ENCODE data around the gene FAF2. TPM values are rescaled to one million over a fixed set of nuclear protein-coding genes. Genes with fewer than 3 reads are reported as not detected.
"Not testable (repeated sequence)": the region's sequence is repeated elsewhere in the genome, so short reads cannot be mapped to it uniquely, and the experiment has no call there.

FAF2 gene
- total and polyA plus RNA-seq, 11 donors: 6.6 to 20.8 (median 13.6) TPM

DNA sequence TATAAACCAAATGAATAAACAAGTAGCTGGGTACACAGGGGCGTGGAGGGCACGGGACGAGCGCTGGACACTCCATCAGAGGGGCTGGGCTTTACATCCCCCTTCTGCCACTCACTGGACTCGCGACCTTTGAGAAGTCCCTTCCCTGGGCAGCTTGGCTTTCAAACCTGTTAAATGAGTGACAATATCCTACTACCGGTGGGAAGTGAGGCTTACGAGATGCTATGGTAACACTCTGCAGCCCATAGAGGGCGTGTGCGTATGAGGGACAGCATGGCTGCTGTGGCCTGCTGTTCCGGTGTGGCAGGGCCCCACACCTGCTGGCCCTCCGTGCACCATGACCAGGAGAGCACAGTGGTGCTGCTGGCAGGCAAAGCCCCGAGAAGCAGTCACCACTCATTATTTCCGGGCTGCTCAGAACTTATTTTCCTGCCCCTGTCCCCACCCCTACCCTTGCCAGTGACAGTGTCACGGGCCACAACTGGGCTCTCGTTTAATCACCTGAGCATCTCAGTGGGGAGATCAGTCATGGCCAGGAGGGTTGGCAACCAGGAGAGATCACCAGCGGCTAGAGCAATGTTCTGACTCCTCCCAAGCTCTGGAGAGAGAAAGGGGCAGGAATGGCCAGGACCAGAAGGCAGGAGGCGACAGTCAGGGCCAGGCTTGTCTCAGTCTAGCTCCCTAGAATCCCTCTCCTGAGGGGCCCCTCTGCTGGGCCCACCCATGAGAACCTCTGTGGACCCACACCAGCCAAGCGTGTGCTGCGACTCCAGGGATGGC is 42.3 kb upstream of the FAF2 start:
- peak in 2 of 5 donors; percentile 14 to 20 for DNase-seq
- Histone ChIP-seq H3K36me3 (peaks cover 0 to 69% (median 57%) of the 10 kb centered on the region in 9 donors), H3K27ac (no peak overlapping the region), H3K4me1 (peaks cover 0 to 56% (median 27%) of the 10 kb centered on the region in 12 donors), H3K27me3 (no peaks in the 10 kb centered on the region), H3K4me3 (no peak overlapping the region), H3K9me3 (no peaks in the 10 kb centered on the region)
- no peak for ATAC-seq
- TF ChIP-seq CTCF (IDR thresholded peaks at IDR 0.05): no peak
- no peak for TF ChIP-seq POLR2A (IDR thresholded peaks at IDR 0.05)
- intact Hi-C loops (cut with DNase I): no loop called here
- WGBS, 4 donors: 87 to 88% (median 87%) methylated on average over 19 to 20 of the region's 20 CpGs

DNA sequence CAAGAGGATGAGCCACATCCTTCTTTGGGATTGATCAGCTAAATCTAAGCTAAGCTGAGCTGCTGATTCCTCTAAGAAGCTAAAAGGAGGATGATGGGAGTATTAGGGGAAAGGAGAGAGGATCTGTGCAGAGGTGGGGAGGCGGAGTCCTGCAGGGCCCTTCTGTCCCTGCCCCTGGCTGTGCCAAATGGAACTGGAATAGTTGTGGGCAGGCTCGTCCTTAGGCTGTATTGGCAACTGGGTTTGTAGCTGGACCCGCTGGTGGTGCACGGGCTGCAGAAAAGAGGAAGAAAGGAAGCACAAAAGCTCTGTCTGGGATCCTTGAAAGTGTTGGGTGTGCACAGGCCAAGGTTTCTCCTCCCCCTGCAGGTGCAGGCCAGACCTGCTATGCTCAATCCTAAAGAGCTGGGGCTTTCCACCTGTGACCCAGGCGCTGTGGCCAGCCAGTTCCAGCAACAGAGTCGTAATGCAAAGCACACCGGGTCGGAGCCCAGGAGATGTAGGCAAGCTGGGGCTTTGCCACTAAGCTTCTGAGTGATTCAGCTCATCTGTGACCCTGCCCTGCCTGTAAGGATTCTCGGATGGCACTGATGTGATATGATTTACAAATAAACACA is 41.6 kb upstream of the FAF2 start:
- no peaks in the 10 kb centered on the region for H3K27me3 ChIP-seq
- H3K27ac ChIP-seq: peak overlapping the region in 3 of 12 donors; percentile 59 to 78 (median 62)
- TF ChIP-seq CTCF (IDR thresholded peaks at IDR 0.05) (no peak), POLR2A (IDR thresholded peaks at IDR 0.05) (no peak)
- peaks cover 4 to 56% (median 23%) of the 10 kb centered on the region in 12 donors for H3K4me1 ChIP-seq
- H3K36me3 ChIP-seq: peaks cover 0 to 69% (median 57%) of the 10 kb centered on the region in 9 donors
- intact Hi-C loops (cut with DNase I): no loop called here
- 90 to 92% (median 91%) methylated on average over 8 to 9 of the region's 9 CpGs for WGBS, 4 donors
- peak in 2 of 5 donors; percentile 16 to 49 for DNase-seq
- no peak overlapping the region for H3K4me3 ChIP-seq
- no peak for ATAC-seq
- no peaks in the 10 kb centered on the region for H3K9me3 ChIP-seq

GRCh38 chr5:176407456-176408251 is 40.5 kb upstream of the FAF2 start:
- DNase-seq: peak in 1 of 5 donors; percentile 52
- peaks cover 6 to 56% (median 19%) of the 10 kb centered on the region in 12 donors for H3K4me1 ChIP-seq

GRCh38 chr5:176408252-176408573 is 40.0 kb upstream of the FAF2 start:
- H3K4me3 ChIP-seq; intact Hi-C loops (cut with DNase I); ATAC-seq; DNase-seq; H3K27me3 ChIP-seq; H3K9me3 ChIP-seq: not testable (repeated sequence)
- WGBS, 4 donors: 67 to 85% (median 79%) methylated on average over 10 of the region's 10 CpGs
- Histone ChIP-seq H3K36me3 (peaks cover 0 to 69% (median 57%) of the 10 kb centered on the region in 9 donors), H3K27ac (peak overlapping the region in 11 of 12 donors; percentile 24 to 78 (median 59)), H3K4me1 (peaks cover 6 to 56% (median 21%) of the 10 kb centered on the region in 12 donors)

More at GRCh38 chr5:176407456-176408251, 40.5 kb upstream of the FAF2 start:
- Histone ChIP-seq H3K4me3 (no peak overlapping the region), H3K27me3 (no peaks in the 10 kb centered on the region), H3K36me3 (peaks cover 0 to 69% (median 57%) of the 10 kb centered on the region in 9 donors), H3K9me3 (no peaks in the 10 kb centered on the region), H3K27ac (peak overlapping the region in 11 of 12 donors; percentile 24 to 78 (median 59))
- WGBS, 4 donors: 51 to 67% (median 56%) methylated on average over 6 of the region's 6 CpGs
- no peak for TF ChIP-seq CTCF (IDR thresholded peaks at IDR 0.05)
- TF ChIP-seq POLR2A (IDR thresholded peaks at IDR 0.05): no peak
- intact Hi-C loops (cut with DNase I): no loop called here
- ATAC-seq: peak in 3 of 4 donors; percentile 26 to 58 (median 38)
